Testis (tissue), 3 donors: ENCODE measurements around the gene CFAP43. TPM values are rescaled to one million over a fixed set of nuclear protein-coding genes. Genes with fewer than 3 reads are reported as not detected.

ENCODE experiments used
- DNase-seq: peaks from one replicate; pipeline ENCODE4 v3.0.0-alpha.2; 2019
- H3K27ac ChIP-seq, 2 donors: fragments of 200-600 bp; sonication (generic); one replicate each; pipeline ENCODE4 v1.5.1; 2019
- H3K27me3 ChIP-seq: fragments of 200-600 bp; sonication (generic); one replicate; pipeline ENCODE4 v1.5.1; 2019
- H3K36me3 ChIP-seq: fragments of 200-600 bp; sonication (generic); one replicate; pipeline ENCODE4 v1.5.1; 2017; ENCODE audit warnings: low read depth; ENCODE audit errors: missing control alignments
- H3K4me1 ChIP-seq: fragments of 200-600 bp; sonication (generic); one replicate; pipeline ENCODE4 v1.5.1; 2019
- H3K4me3 ChIP-seq, 2 donors: fragments of 200-600 bp; sonication (generic); one replicate each; pipeline ENCODE4 v1.5.1; 2017 to 2019
- H3K9me3 ChIP-seq: fragments of 200-600 bp; sonication (generic); one replicate; pipeline ENCODE4 v1.5.1; 2017
- CTCF ChIP-seq, 3 experiments: fragments of 450-650 bp in 2 of 3; fragments of 200-600 bp in 1 of 3; sonication (generic) in 1 of 3; IDR thresholded peaks; one replicate each; pipeline ENCODE4 v1.5.1; 2016 to 2019; ENCODE audit warnings: antibody characterized with exemption in 3 of 3, mild to moderate bottlenecking in 2 of 3, moderate library complexity in 1 of 3
- POLR2A ChIP-seq: fragments of 450-650 bp; IDR thresholded peaks from one replicate; pipeline ENCODE4 v1.6.1; 2017; ENCODE audit warnings: antibody characterized with exemption, mild to moderate bottlenecking, moderate library complexity
- WGBS, 2 donors: methylation state at CpG; one replicate each; pipeline ENCODE4 v1.1.5; 2018; 5-methylcytosine and 5-hydroxymethylcytosine counted together
- intact Hi-C: fragments of 100-400 bp; cut with DNase I; formaldehyde crosslinking; loops from one replicate; pipeline ENCODE4 v1.15.1; 2023; ENCODE audit warnings: low total_unique reads
- polyA plus RNA-seq: library from polyadenylated mRNA; stranded (reverse); fragments of 350-450 nt; fragmentation: Illumina TruSeq; extraction: RNeasy Lipid Tissue Mini Kit (QIAGEN cat#74804); gene quantifications from one replicate; pipeline ENCODE4 v1.2.3, GENCODE V29; 2014; ENCODE audit warnings: low read depth, low replicate concordance; ENCODE audit not compliant: insufficient read depth
- total RNA-seq, 2 donors: library from RNA; depleted of rRNA; stranded (reverse); fragments of >200 nt; gene quantifications; one replicate each; pipeline ENCODE4 v1.2.3, GENCODE V29; 2016

CFAP43 gene
- total and polyA plus RNA-seq, 3 donors from 2014 or later, result 37.8 to 72.8 (median 60.7) TPM

GRCh38 chr10:104232613-104233102 is 494 bp upstream of the CFAP43 start:
- Histone ChIP-seq H3K27me3 (no peaks in the 10 kb centered on the region), H3K36me3 (no peaks in the 10 kb centered on the region), H3K9me3 (no peaks in the 10 kb centered on the region), H3K27ac (no peak overlapping the region), H3K4me3 (peak overlapping the region; percentile 78 to 95), H3K4me1 (peaks cover 6% of the 10 kb centered on the region)
- DNase-seq, result no peak
- intact Hi-C loops, result loop anchor here (5.0 kb wide), 1 partner anchor 110 kb away; the partner anchor contains the start of gene SFR1
- TF ChIP-seq POLR2A, result no peak
- no peak for TF ChIP-seq CTCF (IDR thresholded peaks at IDR 0.05)
- WGBS, 2 donors, result 6 to 12% methylated on average over 10 to 20 of the region's 20 CpGs

- H3K27me3 ChIP-seq, result no peaks in the 10 kb centered on the region
- WGBS, 2 donors, result 81 to 84% methylated on average over 4 of the region's 4 CpGs
- no peak overlapping the region for H3K27ac ChIP-seq
- DNase-seq, result no peak
- TF ChIP-seq CTCF (IDR thresholded peaks at IDR 0.05), result no peak
- no peak for TF ChIP-seq POLR2A
- intact Hi-C loops, result loop anchor here (5.0 kb wide), 1 partner anchor 108 kb away; the partner anchor contains the start of gene SFR1
- no peaks in the 10 kb centered on the region for H3K9me3 ChIP-seq
- no peak overlapping the region for H3K4me3 ChIP-seq
- H3K36me3 ChIP-seq, result no peaks in the 10 kb centered on the region
- H3K4me1 ChIP-seq, result peaks cover 6% of the 10 kb centered on the region
Observed at GRCh38 chr10:104230490-104230889, 1.7 kb downstream of the CFAP43 start.

GRCh38 chr10:104223304-104223703 is 8.9 kb downstream of the CFAP43 start:
- DNase-seq, result no peak
- Histone ChIP-seq H3K9me3 (no peaks in the 10 kb centered on the region), H3K4me3 (no peak overlapping the region), H3K27me3 (no peaks in the 10 kb centered on the region), H3K4me1 (no peaks in the 10 kb centered on the region), H3K27ac (no peak overlapping the region), H3K36me3 (no peaks in the 10 kb centered on the region)
- TF ChIP-seq POLR2A (no peak), CTCF (IDR thresholded peaks at IDR 0.05) (no peak)
- intact Hi-C loops, result no loop called here

- 65 to 69% methylated on average over 2 of the region's 2 CpGs for WGBS, 2 donors
- Histone ChIP-seq H3K27ac (no peak overlapping the region), H3K9me3 (no peaks in the 10 kb centered on the region), H3K27me3 (no peaks in the 10 kb centered on the region), H3K4me3 (no peak overlapping the region), H3K36me3 (no peaks in the 10 kb centered on the region), H3K4me1 (no peaks in the 10 kb centered on the region)
- TF ChIP-seq CTCF (IDR thresholded peaks at IDR 0.05), result no peak
- no peak for TF ChIP-seq POLR2A
- no peak for DNase-seq
- intact Hi-C loops, result no loop called here
Observed at GRCh38 chr10:104220522-104220921, 11.6 kb downstream of the CFAP43 start.

GRCh38 chr10:104218751-104219150 is 13.4 kb downstream of the CFAP43 start:
- no peaks in the 10 kb centered on the region for H3K27me3 ChIP-seq
- 79 to 80% methylated on average over 7 of the region's 7 CpGs for WGBS, 2 donors
- no peaks in the 10 kb centered on the region for H3K9me3 ChIP-seq
- intact Hi-C loops, result no loop called here
- H3K36me3 ChIP-seq, result no peaks in the 10 kb centered on the region
- H3K4me3 ChIP-seq, result no peak overlapping the region
- no peak for DNase-seq
- no peak overlapping the region for H3K27ac ChIP-seq
- no peaks in the 10 kb centered on the region for H3K4me1 ChIP-seq
- TF ChIP-seq CTCF (IDR thresholded peaks at IDR 0.05), result no peak
- no peak for TF ChIP-seq POLR2A
